SK-N-SH treated with all-trans-retinoic acid at 6 μM for 48 hours (cell line): ENCODE data around the gene ART5.

Experiments
- ATAC-seq: fragments of 200-7000 bp; cut with Tn5 transposase; 3 replicates; pipeline ENCODE4 v1.9.1; 2020; ENCODE audit warnings: mild to moderate bottlenecking, moderate library complexity
- ARNTL ChIP-seq: fragments of 450-650 bp; formaldehyde crosslinking; IDR thresholded peaks from 2 replicates; pipeline ENCODE4 v1.5.0; 2020; ENCODE audit warnings: low read depth, mild to moderate bottlenecking, moderate library complexity, borderline replicate concordance
- BACH2 ChIP-seq: fragments of 250-450 bp; sonication (Bioruptor Pico); IDR thresholded peaks from 2 replicates; pipeline ENCODE4 v1.9.0; 2021; ENCODE audit warnings: mild to moderate bottlenecking, borderline replicate concordance
- CREB5 ChIP-seq: fragments of 250-450 bp; sonication (Bioruptor Pico); IDR thresholded peaks from 2 replicates; pipeline ENCODE4 v1.5.1; 2020; ENCODE audit warnings: low read depth, mild to moderate bottlenecking, moderate library complexity
- CSDC2 ChIP-seq: fragments of 250-450 bp; sonication (Bioruptor Pico); IDR thresholded peaks from 2 replicates; pipeline ENCODE4 v1.5.0; 2020; ENCODE audit warnings: mild to moderate bottlenecking, moderate library complexity
- CSRNP3 ChIP-seq: fragments of 250-450 bp; sonication (Bioruptor Pico); IDR thresholded peaks from 2 replicates; pipeline ENCODE4 v1.5.1; 2021; ENCODE audit warnings: mild to moderate bottlenecking, moderate library complexity
- ESRRG ChIP-seq: fragments of 250-450 bp; sonication (Bioruptor Pico); IDR thresholded peaks from 2 replicates; pipeline ENCODE4 v1.6.1; 2021; ENCODE audit warnings: mild to moderate bottlenecking
- GLIS3 ChIP-seq: fragments of 250-450 bp; sonication (Bioruptor Pico); IDR thresholded peaks from 2 replicates; pipeline ENCODE4 v1.5.0; 2020; ENCODE audit warnings: mild to moderate bottlenecking, moderate library complexity
- OSR1 ChIP-seq: fragments of 250-450 bp; sonication (Bioruptor Pico); IDR thresholded peaks from 2 replicates; pipeline ENCODE4 v1.8.0; 2022; ENCODE audit warnings: moderate library complexity, mild to moderate bottlenecking, inconsistent platforms
- PATZ1 ChIP-seq: fragments of 250-450 bp; sonication (Bioruptor Pico); IDR thresholded peaks from 2 replicates; pipeline ENCODE4 v1.8.0; 2020; ENCODE audit warnings: mild to moderate bottlenecking, moderate library complexity, borderline replicate concordance
- POU6F1 ChIP-seq: fragments of 250-450 bp; sonication (Bioruptor Pico); IDR thresholded peaks from 2 replicates; pipeline ENCODE4 v1.8.0; 2021; ENCODE audit warnings: low read depth, mild to moderate bottlenecking, moderate library complexity, borderline replicate concordance
- PPARA ChIP-seq: fragments of 250-450 bp; sonication (Bioruptor Pico); IDR thresholded peaks from 2 replicates; pipeline ENCODE4 v1.5.0; 2020; ENCODE audit warnings: mild to moderate bottlenecking, borderline replicate concordance
- SNAI2 ChIP-seq: fragments of 250-450 bp; sonication (Bioruptor Pico); IDR thresholded peaks from 2 replicates; pipeline ENCODE4 v1.5.0; 2020; ENCODE audit warnings: mild to moderate bottlenecking, moderate library complexity
- TCF4 ChIP-seq: fragments of 250-450 bp; sonication (Bioruptor Pico); IDR thresholded peaks from 2 replicates; pipeline ENCODE4 v1.8.0; 2021; ENCODE audit warnings: mild to moderate bottlenecking, moderate library complexity, borderline replicate concordance
- TOX ChIP-seq: fragments of 250-450 bp; sonication (Bioruptor Pico); IDR thresholded peaks from 2 replicates; pipeline ENCODE4 v1.8.0; 2021; ENCODE audit warnings: mild to moderate bottlenecking, moderate library complexity, borderline replicate concordance
- TSHZ2 ChIP-seq: fragments of 250-450 bp; sonication (Bioruptor Pico); IDR thresholded peaks from 2 replicates; pipeline ENCODE4 v1.5.0; 2020; ENCODE audit warnings: mild to moderate bottlenecking, moderate library complexity
- ZC3H10 ChIP-seq: fragments of 250-450 bp; sonication (Bioruptor Pico); IDR thresholded peaks from 2 replicates; pipeline ENCODE4 v1.5.1; 2021; ENCODE audit warnings: mild to moderate bottlenecking, moderate library complexity
- ZFP3 ChIP-seq: fragments of 250-450 bp; sonication (Bioruptor Pico); IDR thresholded peaks from 2 replicates; pipeline ENCODE4 v1.5.0; 2020; ENCODE audit warnings: mild to moderate bottlenecking, moderate library complexity
- ZFP30 ChIP-seq: fragments of 450-650 bp; formaldehyde crosslinking; IDR thresholded peaks from 2 replicates; pipeline ENCODE4 v1.5.0; 2022; ENCODE audit warnings: mild to moderate bottlenecking, moderate library complexity
- ZNF565 ChIP-seq: fragments of 450-650 bp; formaldehyde crosslinking; conservative IDR thresholded peaks from 2 replicates; pipeline ENCODE4 v1.5.0; 2020; ENCODE audit warnings: low read depth, mild to moderate bottlenecking, moderate library complexity
- ZNF70 ChIP-seq: fragments of 450-650 bp; formaldehyde crosslinking; IDR thresholded peaks from 2 replicates; pipeline ENCODE4 v1.5.0; 2020; ENCODE audit warnings: mild to moderate bottlenecking, moderate library complexity
- ZNF8 ChIP-seq: fragments of 450-650 bp; formaldehyde crosslinking; IDR thresholded peaks from 2 replicates; pipeline ENCODE4 v1.5.0; 2020; ENCODE audit warnings: mild to moderate bottlenecking, moderate library complexity

ART5 gene

GRCh38 chr11:3642071-3642951 is 519 bp upstream of the ART5 start:
- TF ChIP-seq ZNF565 (CRISPR knock-in tag), result no peak
- TF ChIP-seq TOX (CRISPR knock-in tag), result no peak
- TF ChIP-seq ZFP30 (CRISPR knock-in tag), result no peak
- TF ChIP-seq ZFP3 (CRISPR knock-in tag), result no peak
- no peak for TF ChIP-seq ZNF70 (CRISPR knock-in tag)
- no peak for TF ChIP-seq OSR1 (CRISPR knock-in tag)
- no peak for TF ChIP-seq ZC3H10 (CRISPR knock-in tag)
- TF ChIP-seq CREB5 (CRISPR knock-in tag), result no peak
- TF ChIP-seq GLIS3 (CRISPR knock-in tag), result no peak
- no peak for TF ChIP-seq CSDC2 (CRISPR knock-in tag)
- TF ChIP-seq, all 23 proteins: peak for 0
- peak; percentile 95 for ATAC-seq

DNA sequence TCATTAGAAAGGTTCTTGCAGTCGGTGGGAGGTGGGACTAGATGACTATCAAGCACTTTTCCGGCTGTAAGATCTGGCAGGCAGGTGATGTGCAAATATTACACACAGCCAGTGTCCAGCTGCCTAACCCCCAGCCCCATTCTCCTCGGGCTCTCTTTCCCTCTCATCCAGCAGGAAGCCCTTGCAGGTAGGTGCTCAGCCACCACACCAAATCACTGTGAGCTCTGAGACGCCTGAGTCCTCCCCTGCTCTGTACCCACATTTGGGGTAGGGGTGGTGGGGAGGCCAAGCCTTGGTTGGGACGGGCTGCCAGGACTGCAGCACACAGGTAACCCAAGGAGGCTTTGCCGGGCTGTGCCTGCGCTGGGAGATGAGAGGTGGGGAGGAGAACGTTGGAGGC is 601 bp downstream of the ART5 start:
- TF ChIP-seq ARNTL (CRISPR knock-in tag) (no peak), OSR1 (CRISPR knock-in tag) (no peak), ZC3H10 (CRISPR knock-in tag) (no peak), GLIS3 (CRISPR knock-in tag) (no peak), SNAI2 (CRISPR knock-in tag) (no peak), CSDC2 (CRISPR knock-in tag) (no peak), ZNF70 (CRISPR knock-in tag) (no peak), ZFP30 (CRISPR knock-in tag) (no peak), ESRRG (CRISPR knock-in tag) (no peak), CREB5 (CRISPR knock-in tag) (no peak), TCF4 (no peak), POU6F1 (CRISPR knock-in tag) (no peak)
- no peak for ATAC-seq

DNA sequence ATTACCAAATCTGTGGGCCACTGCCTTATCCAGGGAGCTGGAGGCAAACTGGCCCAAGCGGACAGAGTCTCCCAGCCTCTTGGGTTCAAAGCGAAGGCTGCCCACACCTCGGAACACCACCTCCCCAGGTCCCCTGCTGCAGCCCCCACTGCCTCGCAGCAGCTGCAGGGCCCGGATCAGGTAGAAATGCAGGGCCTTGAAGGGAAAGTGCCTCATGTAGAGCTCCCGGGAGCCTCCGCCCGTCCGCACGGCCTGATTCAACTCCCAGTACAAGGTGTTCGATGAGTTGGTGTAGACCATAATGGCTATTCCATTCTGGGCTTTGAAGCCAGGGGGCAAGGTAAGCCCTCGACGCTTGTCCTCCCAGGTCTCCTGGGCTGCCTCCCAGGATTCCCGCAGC is 2.0 kb downstream of the ART5 start:
- ATAC-seq, result no peak
- TF ChIP-seq PPARA, result no peak
- TF ChIP-seq ESRRG (CRISPR knock-in tag), result no peak
- no peak for TF ChIP-seq PATZ1 (CRISPR knock-in tag)
- TF ChIP-seq ZNF565 (CRISPR knock-in tag), result no peak
- no peak for TF ChIP-seq SNAI2 (CRISPR knock-in tag)
- no peak for TF ChIP-seq ZFP30 (CRISPR knock-in tag)
- TF ChIP-seq ZNF8 (CRISPR knock-in tag), result no peak
- no peak for TF ChIP-seq CSRNP3 (CRISPR knock-in tag)
- TF ChIP-seq ZC3H10 (CRISPR knock-in tag), result no peak
- no peak for TF ChIP-seq BACH2
- TF ChIP-seq ZFP3 (CRISPR knock-in tag), result no peak
- TF ChIP-seq ARNTL (CRISPR knock-in tag), result no peak
- TF ChIP-seq TCF4, result no peak
- no peak for TF ChIP-seq ZNF70 (CRISPR knock-in tag)
- TF ChIP-seq TSHZ2 (CRISPR knock-in tag), result no peak
- TF ChIP-seq CREB5 (CRISPR knock-in tag), result no peak
- no peak for TF ChIP-seq POU6F1 (CRISPR knock-in tag)
- TF ChIP-seq OSR1 (CRISPR knock-in tag), result no peak
- no peak for TF ChIP-seq CSDC2 (CRISPR knock-in tag)
